NCI-H1694 treated with DMSO at 0.1 percent for 48 hours (cell line): ENCODE data around the gene DNAJC15.

Experiments used
- DNase-seq: peaks from one replicate; lab custom pipeline; 2025; lab: John Stamatoyannopoulos, UW

DNAJC15 gene

GRCh38 chr13:43126420-43126819 lies 103.0 kb downstream of the DNAJC15 start:
- DNase-seq = no peak

GRCh38 chr13:43127103-43127798 lies 103.9 kb downstream of the DNAJC15 start:
- peak; percentile 41 for DNase-seq

GRCh38 chr13:43127827-43128226 lies 104.4 kb downstream of the DNAJC15 start:
- peak; percentile 41 for DNase-seq

- no peak for DNase-seq
Observed at GRCh38 chr13:43128504-43128961, 105.1 kb downstream of the DNAJC15 start.

GRCh38 chr13:43129066-43129465 lies 105.7 kb downstream of the DNAJC15 start:
- no peak for DNase-seq

- DNase-seq = peak; percentile 15
Observed at GRCh38 chr13:43129511-43130110, 106.2 kb downstream of the DNAJC15 start.

- peak; percentile 44 for DNase-seq
Observed at GRCh38 chr13:43132257-43132656, 108.9 kb downstream of the DNAJC15 start.

- peak; percentile 9 for DNase-seq
Observed at GRCh38 chr13:43132911-43133310, 109.5 kb downstream of the DNAJC15 start.

GRCh38 chr13:43133792-43134191 lies 110.4 kb downstream of the DNAJC15 start:
- no peak for DNase-seq

GRCh38 chr13:43134868-43135267 lies 111.5 kb downstream of the DNAJC15 start:
- peak; percentile 35 for DNase-seq

GRCh38 chr13:43135516-43135915 lies 112.1 kb downstream of the DNAJC15 start:
- DNase-seq = no peak

GRCh38 chr13:43136920-43137575 lies 113.7 kb downstream of the DNAJC15 start:
- no peak for DNase-seq

- DNase-seq = no peak
Observed at GRCh38 chr13:43139211-43139610, 115.8 kb downstream of the DNAJC15 start.

- DNase-seq = no peak
Observed at GRCh38 chr13:43139921-43140320, 116.5 kb downstream of the DNAJC15 start.

- no peak for DNase-seq
Observed at GRCh38 chr13:43140985-43141384, 117.6 kb downstream of the DNAJC15 start.

GRCh38 chr13:43141685-43142084 lies 118.3 kb downstream of the DNAJC15 start:
- DNase-seq = no peak

- no peak for DNase-seq
Observed at GRCh38 chr13:43143591-43143990, 120.2 kb downstream of the DNAJC15 start.

GRCh38 chr13:43145534-43146196 lies 122.3 kb downstream of the DNAJC15 start:
- no peak for DNase-seq

- DNase-seq = no peak
Observed at GRCh38 chr13:43146400-43146799, 123.0 kb downstream of the DNAJC15 start.

- no peak for DNase-seq
Observed at GRCh38 chr13:43150369-43151207, 127.2 kb downstream of the DNAJC15 start.

- DNase-seq = no peak
Observed at GRCh38 chr13:43153436-43154090, 130.2 kb downstream of the DNAJC15 start.
